Choroid plexus epithelial cell (primary cell): Measurements from ENCODE around the gene CENPS.
A peak's percentile ranks its signal among the peaks of the same experiment; 100 is the strongest.
"Not testable (repeated sequence)": the region's sequence is repeated elsewhere in the genome, so short reads cannot be mapped to it uniquely, and the experiment has no call there.

Experiments
- DNase-seq: peaks from one replicate; pipeline ENCODE4 v3.0.0-alpha.2; 2010; ENCODE audit warnings: low read depth
- H3K4me3 ChIP-seq: 2 replicates; pipeline ENCODE4 v1.5.1; 2011; ENCODE audit warnings: low read depth, mild to moderate bottlenecking, control low read depth, low read length, moderate library complexity
- CTCF ChIP-seq: conservative IDR thresholded peaks from 2 replicates; pipeline ENCODE4 v1.5.1; 2011; ENCODE audit warnings: low read depth, mild to moderate bottlenecking, control low read depth, inconsistent platforms, low read length, moderate library complexity

The CENPS gene

GRCh38 chr1:10471411-10472219 lies 41.4 kb downstream of the CENPS start:
- peak; percentile 60 for DNase-seq
- H3K4me3 ChIP-seq, result peak overlapping the region; percentile 92
- no peak for TF ChIP-seq CTCF

DNA sequence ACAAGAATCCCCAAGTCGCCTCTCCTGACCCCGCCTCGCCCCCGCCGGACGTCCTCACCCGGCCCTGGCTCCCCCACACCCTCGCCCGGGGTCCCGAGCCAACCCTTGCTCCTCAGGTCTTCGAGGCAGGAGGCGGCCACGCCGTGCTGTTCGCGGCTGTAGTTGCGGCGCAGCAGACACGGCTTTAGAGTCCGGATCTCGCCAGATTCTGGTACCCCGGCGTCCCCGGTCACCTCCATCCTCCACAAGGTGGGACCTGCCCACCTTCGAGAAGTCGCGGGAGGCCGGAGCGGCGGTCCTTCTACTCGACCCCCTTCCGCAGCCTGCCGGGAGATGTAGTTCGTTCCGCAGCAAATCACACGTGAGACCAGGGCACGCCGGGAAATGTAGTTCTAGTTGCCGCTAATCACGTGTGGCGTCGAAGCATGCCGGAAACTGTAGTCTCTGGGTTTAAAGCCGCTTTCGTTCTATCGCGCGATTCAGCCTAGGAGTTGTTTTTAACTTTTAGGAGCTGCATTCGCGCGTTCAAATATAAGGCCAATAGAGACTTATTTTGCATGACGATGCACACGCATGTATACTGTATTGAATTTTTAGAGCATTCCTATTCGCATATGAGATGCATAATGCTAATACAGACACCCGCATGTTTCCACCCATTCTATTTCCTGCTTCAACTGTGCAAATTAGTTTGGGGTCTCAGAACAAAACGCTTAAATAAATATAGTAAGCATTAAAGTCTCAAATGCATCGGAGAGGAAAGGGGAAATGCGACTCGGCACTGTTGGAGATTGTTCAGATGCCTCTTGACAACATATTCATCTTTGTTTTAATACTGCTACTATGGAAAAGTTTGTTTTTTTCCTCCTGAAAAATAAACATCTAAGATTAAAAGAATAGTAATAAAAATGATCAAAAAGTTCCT lies 42.2 kb downstream of the CENPS start, which contains the start of gene DFFA:
TSS of gene DFFA (minus strand) at position 310 of the 925 bp plus-strand sequence. CDS start at position 239, 71 bp downstream.
- no peak for TF ChIP-seq CTCF
- H3K4me3 ChIP-seq, result peak within 1 kb of the TSS; percentile 92

GRCh38 chr1:10473145-10473765 lies 43.0 kb downstream of the CENPS start:
- H3K4me3 ChIP-seq, result no peak overlapping the region
- no peak for DNase-seq
- no peak for TF ChIP-seq CTCF

More for the DNA sequence above, 42.2 kb downstream of the CENPS start, which contains the start of gene DFFA:
- DNase-seq, result peak; percentile 98

DNA sequence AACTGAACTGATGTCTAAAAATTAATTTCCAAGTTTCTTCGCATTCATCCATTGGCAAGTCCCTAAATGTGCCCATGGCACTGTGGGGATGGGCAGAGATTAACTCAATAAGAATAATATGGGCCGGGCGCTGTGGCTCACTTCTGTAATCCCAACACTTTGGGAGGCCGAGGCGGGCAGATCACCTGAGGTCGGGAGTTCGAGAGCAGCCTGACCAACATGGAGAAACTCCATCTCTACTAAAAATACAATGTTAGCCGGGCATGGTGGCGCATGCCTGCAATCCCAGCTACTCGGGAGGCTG lies 44.0 kb downstream of the CENPS start:
- H3K4me3 ChIP-seq, result peak overlapping the region; percentile 93
- not testable (repeated sequence) for DNase-seq

GRCh38 chr1:10474613-10475507 lies 44.6 kb downstream of the CENPS start, which contains the start of gene PEX14:
PEX14 (plus strand) TSS chr1:10474950; CDS start chr1:10474967, 17 bp downstream.
- TF ChIP-seq CTCF, result no peak
- peak within 1 kb of the TSS; percentile 93 for H3K4me3 ChIP-seq
- DNase-seq, result peak; percentile 85

GRCh38 chr1:10475510-10475909 lies 45.3 kb downstream of the CENPS start:
- TF ChIP-seq CTCF, result no peak
- peak overlapping the region; percentile 93 for H3K4me3 ChIP-seq
- no peak for DNase-seq
